ENCODE measurements around the gene ZNF646. TPM values are rescaled to one million over a fixed set of nuclear protein-coding genes. Genes with fewer than 3 reads are reported as not detected.

ZNF646 gene
- total RNA-seq, 4 donors from 2014 or later = 3.3 to 17.3 (median 15.1) TPM

GRCh38 chr16:31130336-31130891 lies 56.2 kb downstream of the ZNF646 start:
- H3K27ac ChIP-seq = peak overlapping the region; percentile 59 to 60
- no peaks in the 10 kb centered on the region for H3K36me3 ChIP-seq
- H3K4me1 ChIP-seq = peaks cover 0 to 11% of the 10 kb centered on the region in 2 donors
- H3K9me3 ChIP-seq = no peaks in the 10 kb centered on the region
- H3K4me3 ChIP-seq = no peak overlapping the region
- no peak for DNase-seq
- no peaks in the 10 kb centered on the region for H3K27me3 ChIP-seq
- intact Hi-C loops (cut with DNase I; ENCODE audit: low total_unique reads) = no loop called here
- no peak for TF ChIP-seq CTCF (IDR thresholded peaks at IDR 0.05)

- intact Hi-C loops (cut with DNase I; ENCODE audit: low total_unique reads) = no loop called here
- H3K9me3 ChIP-seq = no peaks in the 10 kb centered on the region
- no peaks in the 10 kb centered on the region for H3K27me3 ChIP-seq
- TF ChIP-seq POLR2A (IDR thresholded peaks at IDR 0.05) = no peak
- no peak overlapping the region for H3K27ac ChIP-seq
- no peak for DNase-seq
- H3K36me3 ChIP-seq = no peaks in the 10 kb centered on the region
- peaks cover 0 to 11% of the 10 kb centered on the region in 2 donors for H3K4me1 ChIP-seq
- no peak overlapping the region for H3K4me3 ChIP-seq
These were observed 56.7 kb downstream of the ZNF646 start for GRCh38 chr16:31130899-31131298.

GRCh38 chr16:31131416-31131815 lies 57.2 kb downstream of the ZNF646 start:
- Histone ChIP-seq H3K36me3 (no peaks in the 10 kb centered on the region), H3K4me3 (no peak overlapping the region), H3K27me3 (no peaks in the 10 kb centered on the region), H3K4me1 (peaks cover 0 to 11% of the 10 kb centered on the region in 2 donors), H3K27ac (no peak overlapping the region), H3K9me3 (no peaks in the 10 kb centered on the region)
- DNase-seq = no peak
- intact Hi-C loops (cut with DNase I; ENCODE audit: low total_unique reads) = no loop called here
- TF ChIP-seq CTCF (IDR thresholded peaks at IDR 0.05) (no peak), POLR2A (IDR thresholded peaks at IDR 0.05) (no peak)

GRCh38 chr16:31131841-31132271 lies 57.6 kb downstream of the ZNF646 start:
- H3K27me3 ChIP-seq = no peaks in the 10 kb centered on the region
- no peak overlapping the region for H3K4me3 ChIP-seq
- peaks cover 0 to 11% of the 10 kb centered on the region in 2 donors for H3K4me1 ChIP-seq
- no peak for DNase-seq
- TF ChIP-seq CTCF (IDR thresholded peaks at IDR 0.05) (no peak), POLR2A (IDR thresholded peaks at IDR 0.05) (no peak)
- intact Hi-C loops (cut with DNase I; ENCODE audit: low total_unique reads) = no loop called here
- no peak overlapping the region for H3K27ac ChIP-seq
- no peaks in the 10 kb centered on the region for H3K9me3 ChIP-seq
- H3K36me3 ChIP-seq = no peaks in the 10 kb centered on the region

- DNase-seq = no peak
- no peaks in the 10 kb centered on the region for H3K36me3 ChIP-seq
- H3K27ac ChIP-seq = no peak overlapping the region
- H3K27me3 ChIP-seq = no peaks in the 10 kb centered on the region
- H3K4me1 ChIP-seq = peaks cover 0 to 11% of the 10 kb centered on the region in 2 donors
- intact Hi-C loops (cut with DNase I; ENCODE audit: low total_unique reads) = no loop called here
- H3K9me3 ChIP-seq = no peaks in the 10 kb centered on the region
- TF ChIP-seq CTCF (IDR thresholded peaks at IDR 0.05) (no peak), POLR2A (IDR thresholded peaks at IDR 0.05) (no peak)
- H3K4me3 ChIP-seq = no peak overlapping the region
These were observed 58.2 kb downstream of the ZNF646 start for GRCh38 chr16:31132303-31132979.
